Measurements from ENCODE around the gene AKR7A2.

DNA sequence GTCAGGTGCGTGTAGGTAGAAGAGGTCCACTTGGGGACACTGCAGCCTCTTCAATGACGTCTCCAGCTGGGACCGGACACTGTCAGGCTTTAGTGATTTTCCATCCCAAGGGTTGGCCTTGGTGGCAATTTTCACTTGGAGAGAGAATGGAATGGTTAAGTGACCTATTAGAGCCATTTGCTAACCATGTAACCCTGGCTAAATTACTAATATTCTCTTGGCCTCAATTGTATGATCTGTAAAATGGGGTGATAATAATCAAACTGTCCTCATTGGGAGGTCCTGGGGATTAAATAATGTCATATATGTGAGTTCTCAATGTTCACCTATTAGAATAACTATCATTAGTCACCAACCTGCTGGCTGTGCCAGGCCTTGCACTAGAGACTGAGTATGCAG, 3.4 kb downstream of the AKR7A2 start:
- TF ChIP-seq CTCF (IDR thresholded peaks at IDR 0.05; ENCODE audit: low read depth, low read length, poor library complexity, severe bottlenecking) (no peak), EZH2phosphoT487 (IDR thresholded peaks at IDR 0.05; ENCODE audit: borderline replicate concordance, low read length) (no peak)

Data from DOHH2 (cell line).